ENCODE measurements around the gene GTF3C5.
"Not testable (repeated sequence)": the region's sequence is repeated elsewhere in the genome, so short reads cannot be mapped to it uniquely, and the experiment has no call there.

GTF3C5 gene

GRCh38 chr9:133060417-133060841 lies 29.6 kb downstream of the GTF3C5 start:
- peaks cover 20 to 47% (median 44%) of the 10 kb centered on the region in 3 donors for H3K36me3 ChIP-seq
- intact Hi-C loops (cut with DNase I; ENCODE audit: low total_unique reads) = no loop called here
- no peak for TF ChIP-seq CTCF (IDR thresholded peaks at IDR 0.05)
- no peak overlapping the region for H3K27ac ChIP-seq
- no peak overlapping the region for H3K4me3 ChIP-seq
- H3K27me3 ChIP-seq = no peaks in the 10 kb centered on the region
- H3K9me3 ChIP-seq = no peaks in the 10 kb centered on the region
- no peak for DNase-seq
- H3K4me1 ChIP-seq = peaks cover 0 to 14% (median 0%) of the 10 kb centered on the region in 4 donors

GRCh38 chr9:133061019-133061763 lies 30.4 kb downstream of the GTF3C5 start:
- Histone ChIP-seq H3K36me3 (peaks cover 14 to 46% (median 36%) of the 10 kb centered on the region in 3 donors), H3K4me1 (peaks cover 0 to 13% (median 0%) of the 10 kb centered on the region in 4 donors)
- H3K4me3 ChIP-seq; H3K27ac ChIP-seq; DNase-seq; H3K9me3 ChIP-seq; intact Hi-C loops (cut with DNase I; ENCODE audit: low total_unique reads); H3K27me3 ChIP-seq: not testable (repeated sequence)

GRCh38 chr9:133061764-133062145 lies 31.0 kb downstream of the GTF3C5 start, which contains the start of gene CEL:
Gene CEL (plus strand): TSS chr9:133061981. CDS start chr9:133062003, 22 bp downstream.
- H3K27me3 ChIP-seq; H3K9me3 ChIP-seq; intact Hi-C loops (cut with DNase I; ENCODE audit: low total_unique reads); DNase-seq; H3K4me3 ChIP-seq; H3K27ac ChIP-seq: not testable (repeated sequence)
- H3K36me3 ChIP-seq = peaks cover 8 to 46% (median 30%) of the 10 kb centered on the region in 3 donors
- H3K4me1 ChIP-seq = peaks cover 0 to 13% (median 0%) of the 10 kb centered on the region in 4 donors

GRCh38 chr9:133062569-133062968 lies 31.8 kb downstream of the GTF3C5 start:
- H3K36me3 ChIP-seq = peaks cover 5 to 43% (median 22%) of the 10 kb centered on the region in 3 donors
- intact Hi-C loops (cut with DNase I; ENCODE audit: low total_unique reads); H3K4me3 ChIP-seq; H3K27me3 ChIP-seq; H3K27ac ChIP-seq; H3K9me3 ChIP-seq; DNase-seq: not testable (repeated sequence)
- H3K4me1 ChIP-seq = peaks cover 0 to 13% (median 0%) of the 10 kb centered on the region in 4 donors

GRCh38 chr9:133063159-133063499 lies 32.3 kb downstream of the GTF3C5 start:
- H3K27ac ChIP-seq = no peak overlapping the region

GRCh38 chr9:133063500-133064231 lies 32.9 kb downstream of the GTF3C5 start:
- H3K27me3 ChIP-seq = no peaks in the 10 kb centered on the region

More at GRCh38 chr9:133063159-133063499, 32.3 kb downstream of the GTF3C5 start:
- DNase-seq = no peak
- Histone ChIP-seq H3K27me3 (no peaks in the 10 kb centered on the region), H3K4me3 (no peak overlapping the region), H3K4me1 (peaks cover 0 to 13% (median 0%) of the 10 kb centered on the region in 4 donors), H3K36me3 (peaks cover 0 to 42% (median 17%) of the 10 kb centered on the region in 3 donors), H3K9me3 (no peaks in the 10 kb centered on the region)
- intact Hi-C loops (cut with DNase I; ENCODE audit: low total_unique reads) = no loop called here
- no peak for TF ChIP-seq CTCF (IDR thresholded peaks at IDR 0.05)

More at GRCh38 chr9:133063500-133064231, 32.9 kb downstream of the GTF3C5 start:
- H3K4me1 ChIP-seq = peaks cover 0 to 13% (median 0%) of the 10 kb centered on the region in 4 donors
- H3K36me3 ChIP-seq = peaks cover 0 to 37% (median 12%) of the 10 kb centered on the region in 3 donors
- no peak overlapping the region for H3K4me3 ChIP-seq
- no peaks in the 10 kb centered on the region for H3K9me3 ChIP-seq
- no peak for DNase-seq
- no peak overlapping the region for H3K27ac ChIP-seq
- TF ChIP-seq CTCF (IDR thresholded peaks at IDR 0.05) = no peak
- intact Hi-C loops (cut with DNase I; ENCODE audit: low total_unique reads) = no loop called here

Data from tibial artery (tissue), 4 donors.